ENCODE data around the gene CHD6. TPM values are rescaled to one million over a fixed set of nuclear protein-coding genes. Genes with fewer than 3 reads are reported as not detected.
A peak's percentile ranks its signal among the peaks of the same experiment; 100 is the strongest.

The CHD6 gene
- total and polyA plus RNA-seq, 3 experiments from 2014 or later: 24.6 to 59.5 (median 25.3) TPM

- peaks cover 0 to 4% of the 10 kb centered on the region in 2 donors for H3K27me3 Mint-ChIP-seq
- H3K4me1 ChIP-seq (ENCODE audit: insufficient read depth, low read length): no peaks in the 10 kb centered on the region
- H3K4me3 ChIP-seq (ENCODE audit: low read length): no peak overlapping the region
- no peaks in the 10 kb centered on the region for H3K27me3 ChIP-seq (ENCODE audit: insufficient read depth, low read length, poor library complexity, severe bottlenecking)
- no peaks in the 10 kb centered on the region for H3K36me3 Mint-ChIP-seq
- no peak overlapping the region for H3K4me3 Mint-ChIP-seq
- no peaks in the 10 kb centered on the region for H3K9me3 Mint-ChIP-seq
- H3K27ac ChIP-seq (ENCODE audit: low read depth, low read length): no peak overlapping the region
- no peak overlapping the region for H3K27ac Mint-ChIP-seq
- no peaks in the 10 kb centered on the region for H3K36me3 ChIP-seq (ENCODE audit: insufficient read depth, low read length)
- H3K4me1 Mint-ChIP-seq: no peaks in the 10 kb centered on the region
- no peaks in the 10 kb centered on the region for H3K9me3 ChIP-seq (ENCODE audit: low read length)
- ChIA-PET CTCF (no interaction called here), POLR2A (no interaction called here)
- DNase-seq: no peak
Measured at GRCh38 chr20:41393705-41394066, 224.5 kb downstream of the CHD6 start.

GRCh38 chr20:41392871-41393704 is 225.1 kb downstream of the CHD6 start:
- H3K4me3 Mint-ChIP-seq: no peak overlapping the region
- POLR2A ChIA-PET: no interaction called here
- H3K36me3 ChIP-seq (ENCODE audit: insufficient read depth, low read length): no peaks in the 10 kb centered on the region

GRCh38 chr20:41392295-41392694 is 225.9 kb downstream of the CHD6 start:
- Histone ChIP-seq H3K9me3 (ENCODE audit: low read length) (no peaks in the 10 kb centered on the region), H3K4me3 (ENCODE audit: low read length) (no peak overlapping the region), H3K27me3 (ENCODE audit: insufficient read depth, low read length, poor library complexity, severe bottlenecking) (no peaks in the 10 kb centered on the region), H3K36me3 (ENCODE audit: insufficient read depth, low read length) (no peaks in the 10 kb centered on the region), H3K4me1 (ENCODE audit: insufficient read depth, low read length) (no peaks in the 10 kb centered on the region), H3K27ac (ENCODE audit: low read depth, low read length) (no peak overlapping the region)
- ChIA-PET POLR2A (no interaction called here), CTCF (no interaction called here)
- DNase-seq: no peak
- Mint-ChIP-seq H3K4me1 (no peaks in the 10 kb centered on the region), H3K27ac (peak overlapping the region in 1 of 8 donors; percentile 80), H3K9me3 (no peaks in the 10 kb centered on the region), H3K4me3 (no peak overlapping the region), H3K36me3 (no peaks in the 10 kb centered on the region), H3K27me3 (peaks cover 3 to 4% of the 10 kb centered on the region in 2 donors)

More at GRCh38 chr20:41392871-41393704, 225.1 kb downstream of the CHD6 start:
- CTCF ChIA-PET: no interaction called here
- Histone ChIP-seq H3K9me3 (ENCODE audit: low read length) (no peaks in the 10 kb centered on the region), H3K4me3 (ENCODE audit: low read length) (no peak overlapping the region), H3K27me3 (ENCODE audit: insufficient read depth, low read length, poor library complexity, severe bottlenecking) (no peaks in the 10 kb centered on the region), H3K27ac (ENCODE audit: low read depth, low read length) (no peak overlapping the region), H3K4me1 (ENCODE audit: insufficient read depth, low read length) (no peaks in the 10 kb centered on the region)
- H3K36me3 Mint-ChIP-seq: no peaks in the 10 kb centered on the region
- H3K4me1 Mint-ChIP-seq: no peaks in the 10 kb centered on the region
- no peaks in the 10 kb centered on the region for H3K9me3 Mint-ChIP-seq
- H3K27me3 Mint-ChIP-seq: peaks cover 3 to 4% of the 10 kb centered on the region in 2 donors
- H3K27ac Mint-ChIP-seq: peak overlapping the region in 1 of 8 donors; percentile 36
- DNase-seq: no peak

DNA sequence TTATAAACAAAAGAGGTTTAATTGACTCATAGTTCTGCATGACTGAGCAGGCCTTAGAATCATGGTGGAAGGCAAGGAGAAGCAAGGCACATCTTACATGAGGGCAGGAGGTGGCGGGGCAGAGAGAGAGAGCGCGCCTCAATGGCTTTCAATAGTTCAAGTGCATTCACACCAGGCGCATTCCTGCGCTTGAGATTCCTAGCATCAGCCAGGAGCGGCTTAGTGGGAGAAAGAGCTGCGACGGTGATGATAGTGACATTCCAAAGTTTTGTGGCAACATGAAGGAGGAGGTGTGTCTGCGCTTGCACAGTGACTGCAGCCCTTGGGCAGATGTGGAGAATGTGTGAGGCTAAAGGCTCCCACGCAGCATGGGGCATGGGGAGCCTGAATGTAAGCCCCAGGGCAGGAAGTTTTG is 226.6 kb downstream of the CHD6 start:
- peaks cover 3 to 4% of the 10 kb centered on the region in 2 donors for H3K27me3 Mint-ChIP-seq
- no peak overlapping the region for H3K4me3 ChIP-seq (ENCODE audit: low read length)

GRCh38 chr20:41390889-41391288 is 227.3 kb downstream of the CHD6 start:
- peaks cover 5 to 6% of the 10 kb centered on the region in 2 donors for H3K27me3 Mint-ChIP-seq
- no peaks in the 10 kb centered on the region for H3K9me3 Mint-ChIP-seq
- no peaks in the 10 kb centered on the region for H3K36me3 Mint-ChIP-seq
- H3K36me3 ChIP-seq (ENCODE audit: insufficient read depth, low read length): no peaks in the 10 kb centered on the region
- H3K27me3 ChIP-seq (ENCODE audit: insufficient read depth, low read length, poor library complexity, severe bottlenecking): no peaks in the 10 kb centered on the region
- H3K4me3 ChIP-seq (ENCODE audit: low read length): no peak overlapping the region
- ChIA-PET POLR2A (no interaction called here), CTCF (no interaction called here)
- no peaks in the 10 kb centered on the region for H3K9me3 ChIP-seq (ENCODE audit: low read length)
- no peak for DNase-seq
- H3K27ac Mint-ChIP-seq: no peak overlapping the region
- no peak overlapping the region for H3K4me3 Mint-ChIP-seq
- no peak overlapping the region for H3K27ac ChIP-seq (ENCODE audit: low read depth, low read length)
- H3K4me1 ChIP-seq (ENCODE audit: insufficient read depth, low read length): no peaks in the 10 kb centered on the region
- H3K4me1 Mint-ChIP-seq: no peaks in the 10 kb centered on the region

More for the DNA sequence above, 226.6 kb downstream of the CHD6 start:
- H3K9me3 ChIP-seq (ENCODE audit: low read length): no peaks in the 10 kb centered on the region
- H3K4me1 ChIP-seq (ENCODE audit: insufficient read depth, low read length): no peaks in the 10 kb centered on the region
- Mint-ChIP-seq H3K36me3 (no peaks in the 10 kb centered on the region), H3K4me3 (no peak overlapping the region), H3K27ac (no peak overlapping the region), H3K4me1 (no peaks in the 10 kb centered on the region), H3K9me3 (no peaks in the 10 kb centered on the region)
- H3K27me3 ChIP-seq (ENCODE audit: insufficient read depth, low read length, poor library complexity, severe bottlenecking): no peaks in the 10 kb centered on the region
- CTCF ChIA-PET: no interaction called here
- H3K27ac ChIP-seq (ENCODE audit: low read depth, low read length): no peak overlapping the region
- POLR2A ChIA-PET: no interaction called here
- no peaks in the 10 kb centered on the region for H3K36me3 ChIP-seq (ENCODE audit: insufficient read depth, low read length)
- no peak for DNase-seq

- Histone ChIP-seq H3K27ac (ENCODE audit: low read depth, low read length) (no peak overlapping the region), H3K4me3 (ENCODE audit: low read length) (no peak overlapping the region), H3K27me3 (ENCODE audit: insufficient read depth, low read length, poor library complexity, severe bottlenecking) (no peaks in the 10 kb centered on the region), H3K36me3 (ENCODE audit: insufficient read depth, low read length) (no peaks in the 10 kb centered on the region), H3K9me3 (ENCODE audit: low read length) (no peaks in the 10 kb centered on the region), H3K4me1 (ENCODE audit: insufficient read depth, low read length) (no peaks in the 10 kb centered on the region)
- H3K36me3 Mint-ChIP-seq: peaks cover 0 to 2% (median 0%) of the 10 kb centered on the region in 3 donors
- POLR2A ChIA-PET: interaction anchor here (0.6 kb wide), 1 partner anchor 249 kb away, joined by 4 read pairs; no protein-coding TSS in a partner anchor
- no peak overlapping the region for H3K4me3 Mint-ChIP-seq
- H3K27me3 Mint-ChIP-seq: peaks cover 7 to 26% of the 10 kb centered on the region in 2 donors
- DNase-seq: no peak
- H3K27ac Mint-ChIP-seq: no peak overlapping the region
- no peaks in the 10 kb centered on the region for H3K4me1 Mint-ChIP-seq
- no peaks in the 10 kb centered on the region for H3K9me3 Mint-ChIP-seq
- CTCF ChIA-PET: no interaction called here
Measured at GRCh38 chr20:41387444-41387851, 230.7 kb downstream of the CHD6 start.

DNA sequence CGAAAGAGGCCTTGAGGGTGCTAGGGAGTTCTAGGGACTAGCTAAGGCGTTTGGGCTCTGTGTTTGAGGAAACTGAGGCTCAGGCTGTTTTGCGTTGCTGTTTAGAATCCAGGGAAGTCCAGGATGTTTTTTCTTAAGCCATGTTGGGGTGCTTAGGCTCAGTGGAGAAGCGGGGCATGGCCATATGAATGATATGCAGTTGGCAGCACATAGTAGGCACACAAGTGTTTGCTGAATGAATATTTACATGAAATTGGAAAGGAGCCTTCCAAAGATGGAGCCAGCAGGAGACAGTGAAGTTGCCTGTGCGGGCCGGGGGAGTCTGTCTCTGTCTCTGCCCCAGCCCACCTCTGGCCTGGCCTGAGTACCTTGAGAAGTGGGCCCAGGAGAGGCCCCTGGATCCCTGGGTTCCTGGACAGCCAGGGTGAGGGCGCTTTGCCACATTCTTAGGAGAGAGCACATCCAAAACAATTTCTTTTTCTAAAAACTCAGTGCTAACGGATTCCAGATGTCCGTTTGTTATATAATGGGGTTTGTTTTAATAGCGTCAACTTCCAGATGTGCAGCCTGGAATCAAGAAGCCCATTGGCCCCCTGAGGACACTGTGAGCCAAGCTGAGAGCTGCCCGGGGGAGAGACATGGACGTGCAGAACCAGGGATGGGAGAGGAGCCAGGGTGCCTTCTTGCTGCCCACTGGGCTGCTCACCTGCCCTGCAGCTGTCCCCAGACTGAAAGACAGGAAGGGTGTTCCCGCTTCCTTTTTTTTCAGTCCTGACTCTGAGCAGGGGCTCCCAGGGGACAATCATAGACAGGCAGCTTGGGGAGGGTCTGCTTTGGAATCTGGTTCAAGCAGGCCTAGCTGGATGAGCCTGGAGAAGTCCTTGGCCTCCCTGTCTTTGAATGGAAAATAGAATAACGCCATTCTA is 231.4 kb downstream of the CHD6 start:
- Mint-ChIP-seq H3K9me3 (no peaks in the 10 kb centered on the region), H3K4me3 (no peak overlapping the region), H3K36me3 (peaks cover 0 to 2% (median 0%) of the 10 kb centered on the region in 3 donors), H3K27me3 (peaks cover 11 to 30% of the 10 kb centered on the region in 2 donors), H3K4me1 (no peaks in the 10 kb centered on the region), H3K27ac (no peak overlapping the region)
- ChIA-PET POLR2A (interaction anchor here (0.6 kb wide), 1 partner anchor 248 kb away, joined by 4 read pairs; no protein-coding TSS in a partner anchor), CTCF (no interaction called here)
- Histone ChIP-seq H3K27ac (ENCODE audit: low read depth, low read length) (no peak overlapping the region), H3K27me3 (ENCODE audit: insufficient read depth, low read length, poor library complexity, severe bottlenecking) (no peaks in the 10 kb centered on the region), H3K9me3 (ENCODE audit: low read length) (no peaks in the 10 kb centered on the region), H3K4me3 (ENCODE audit: low read length) (no peak overlapping the region), H3K36me3 (ENCODE audit: insufficient read depth, low read length) (no peaks in the 10 kb centered on the region), H3K4me1 (ENCODE audit: insufficient read depth, low read length) (no peaks in the 10 kb centered on the region)
- DNase-seq: no peak

DNA sequence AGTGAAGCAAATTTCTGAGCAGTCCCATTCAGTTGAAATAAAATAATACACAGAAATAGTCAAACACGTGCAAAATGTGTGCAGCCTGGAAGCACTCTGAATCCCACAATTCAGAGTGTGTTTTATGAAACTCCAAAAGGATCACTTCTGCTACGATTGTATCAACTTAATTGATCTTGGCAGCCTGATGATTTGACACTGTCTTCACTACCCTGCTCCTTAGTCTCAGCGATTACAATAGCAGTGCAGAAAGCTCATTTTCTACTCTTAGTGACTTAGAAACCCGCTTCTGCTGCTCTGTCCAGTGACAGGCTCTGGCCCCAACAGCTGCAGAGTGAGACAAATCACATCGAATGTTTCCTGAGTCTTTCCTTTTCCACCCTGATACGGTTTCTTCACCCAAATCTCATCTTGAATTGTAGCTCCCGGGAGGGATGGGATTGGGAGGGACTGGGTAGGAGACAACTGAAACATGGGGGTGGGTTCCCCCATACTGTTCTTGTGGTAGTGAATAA is 235.3 kb downstream of the CHD6 start:
- Histone ChIP-seq H3K27ac (ENCODE audit: low read depth, low read length) (no peak overlapping the region), H3K36me3 (ENCODE audit: insufficient read depth, low read length) (no peaks in the 10 kb centered on the region), H3K9me3 (ENCODE audit: low read length) (no peaks in the 10 kb centered on the region), H3K4me1 (ENCODE audit: insufficient read depth, low read length) (no peaks in the 10 kb centered on the region), H3K27me3 (ENCODE audit: insufficient read depth, low read length, poor library complexity, severe bottlenecking) (no peaks in the 10 kb centered on the region), H3K4me3 (ENCODE audit: low read length) (no peak overlapping the region)
- Mint-ChIP-seq H3K36me3 (peaks cover 0 to 2% (median 0%) of the 10 kb centered on the region in 3 donors), H3K27me3 (peaks cover 17 to 52% of the 10 kb centered on the region in 2 donors), H3K4me3 (no peak overlapping the region), H3K27ac (no peak overlapping the region), H3K4me1 (peaks cover 0 to 5% (median 0%) of the 10 kb centered on the region in 3 donors), H3K9me3 (no peaks in the 10 kb centered on the region)
- ChIA-PET CTCF (no interaction called here), POLR2A (no interaction called here)
- DNase-seq: no peak
